K562 (cell line): ENCODE measurements around the gene ADAMTS6.

ENCODE experiments used
- BCL6 ChIP-seq: fragments of 250-450 bp; sonication (Bioruptor Pico); IDR thresholded peaks from 2 replicates; pipeline ENCODE4 v1.4.0; 2020
- CBX3 ChIP-seq, 2 experiments: IDR thresholded peaks; 1 replicate in 1 of 2; 2 replicates in 1 of 2; pipeline ENCODE4 v1.6.1; 2012; ENCODE audit warnings: inconsistent platforms in 2 of 2, low read length in 2 of 2, borderline replicate concordance in 1 of 2, control low read depth in 1 of 2
- FOXM1 ChIP-seq, 2 experiments: fragments of 450-650 bp in 1 of 2; sonication (generic) in 1 of 2; formaldehyde crosslinking in 1 of 2; IDR thresholded peaks; 2 replicates each; pipeline versions ENCODE4 v1.6.1 to v1.9.0; 2017 to 2022; ENCODE audit warnings: low read depth in 2 of 2, mild to moderate bottlenecking in 2 of 2, missing genetic modification reagents in 1 of 2, moderate library complexity in 1 of 2
- HBP1 ChIP-seq: fragments of 450-650 bp; formaldehyde crosslinking; IDR thresholded peaks from 2 replicates; pipeline ENCODE4 v1.4.0; 2022; ENCODE audit warnings: missing genetic modification characterization
- NUFIP1 ChIP-seq: fragments of 450-650 bp; IDR thresholded peaks from 2 replicates; pipeline ENCODE4 v1.6.1; 2018; ENCODE audit not compliant: partially characterized antibody
- POLR2AphosphoS5 ChIP-seq: IDR thresholded peaks from 2 replicates; pipeline ENCODE4 v1.6.1; 2011; ENCODE audit warnings: mild to moderate bottlenecking, low read depth, low read length, moderate library complexity; ENCODE audit not compliant: control insufficient read depth, insufficient read depth
- U2AF1 ChIP-seq: fragments of 200-400 bp; formaldehyde crosslinking; optimal IDR thresholded peaks from 2 replicates; pipeline ENCODE3; 2017; ENCODE audit warnings: mild to moderate bottlenecking, low read depth, low read length, moderate library complexity

- TF ChIP-seq U2AF1 (no peak), HBP1 (no peak), FOXM1 (IDR thresholded peaks at IDR 0.05; ENCODE audit: low read depth) (no peak), FOXM1 (CRISPR knock-in tag; IDR thresholded peaks at IDR 0.05; ENCODE audit: low read depth) (no peak), CBX3 (IDR thresholded peaks at IDR 0.05; ENCODE audit: borderline replicate concordance in 1 of 2, low read length in 2 of 2) (no peak), POLR2AphosphoS5 (no peak), BCL6 (CRISPR knock-in tag) (no peak), NUFIP1 (no peak)
These were observed 310.1 kb downstream of the ADAMTS6 start for GRCh38 chr5:65171645-65172044.
